Caki2 (cell line): ENCODE data around the gene MED29. TPM values are rescaled to one million over a fixed set of nuclear protein-coding genes. Genes with fewer than 3 reads are reported as not detected.
A peak's percentile ranks its signal among the peaks of the same experiment; 100 is the strongest.

Source experiments
- DNase-seq: peaks from one replicate; pipeline ENCODE4 v3.0.0-alpha.2; 2015; ENCODE audit warnings: low read depth
- in situ Hi-C: cut with HindIII; loops from 2 replicates; pipeline ENCODE4 v1.10.0; 2016; ENCODE audit warnings: low sequenced_read_pairs, low pct_unique_long_range_greater_than_20kb, mixed read lengths
- total RNA-seq: library from RNA; depleted of rRNA; stranded (reverse); fragments of >200 nt; shearing (Covaris generic); gene quantifications from 2 replicates; pipeline ENCODE4 v1.2.3, GENCODE V29; 2014; ENCODE audit warnings: low replicate concordance

The MED29 gene
- total RNA-seq, 1 experiment from 2014 or later, result 76.2 TPM

DNA sequence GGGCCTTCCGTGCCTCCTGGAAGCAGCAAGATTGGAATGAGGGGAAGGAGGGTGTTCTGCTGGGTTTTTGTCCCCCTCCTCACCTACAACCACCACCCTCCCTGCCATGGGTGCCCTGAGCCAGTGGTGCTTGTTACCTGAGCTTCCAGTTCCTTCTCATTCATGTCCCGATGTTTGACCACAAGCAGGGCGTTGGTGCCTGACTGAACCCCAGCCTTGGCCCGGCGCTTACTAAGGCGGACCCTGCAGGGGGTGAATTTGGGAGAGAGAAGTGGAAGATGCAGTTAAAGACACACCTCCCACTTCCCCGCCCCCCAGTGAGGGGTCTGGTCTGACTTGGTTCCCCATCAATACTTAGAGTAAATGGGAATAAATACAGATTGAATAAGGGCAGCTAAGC lies 4.6 kb upstream of the MED29 start:
- DNase-seq, result no peak
- in situ Hi-C loops, result no loop called here

DNA sequence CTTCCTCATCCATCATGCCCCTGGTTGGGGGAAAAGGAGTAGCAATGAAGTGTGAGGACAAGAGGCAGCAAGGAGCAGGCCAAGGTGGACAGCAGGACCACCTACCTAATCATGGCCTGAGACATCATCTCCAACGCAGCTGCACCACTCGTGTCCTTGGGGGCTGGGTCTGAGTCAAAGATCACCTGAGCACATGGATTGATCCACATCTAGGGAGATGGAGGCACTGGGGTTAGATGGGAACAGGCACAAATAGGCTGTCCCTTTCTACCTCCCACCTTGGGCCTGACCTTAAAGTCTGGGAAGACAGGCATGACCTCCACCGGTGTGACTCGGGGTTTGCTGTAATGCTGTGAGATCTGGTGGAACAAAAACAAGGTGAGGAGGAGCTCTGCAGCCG lies 2.5 kb upstream of the MED29 start:
- in situ Hi-C loops, result no loop called here
- DNase-seq, result no peak

GRCh38 chr19:39389631-39390414 lies 1.4 kb upstream of the MED29 start:
- no peak for DNase-seq
- in situ Hi-C loops, result loop anchor here (5.0 kb wide), 1 partner anchor 48 kb away; the partner anchor contains the start of gene SAMD4B

GRCh38 chr19:39390451-39390750 lies 777 bp upstream of the MED29 start:
- no peak for DNase-seq
- in situ Hi-C loops, result loop anchor here (5.0 kb wide), 1 partner anchor 48 kb away; the partner anchor contains the start of gene SAMD4B

DNA sequence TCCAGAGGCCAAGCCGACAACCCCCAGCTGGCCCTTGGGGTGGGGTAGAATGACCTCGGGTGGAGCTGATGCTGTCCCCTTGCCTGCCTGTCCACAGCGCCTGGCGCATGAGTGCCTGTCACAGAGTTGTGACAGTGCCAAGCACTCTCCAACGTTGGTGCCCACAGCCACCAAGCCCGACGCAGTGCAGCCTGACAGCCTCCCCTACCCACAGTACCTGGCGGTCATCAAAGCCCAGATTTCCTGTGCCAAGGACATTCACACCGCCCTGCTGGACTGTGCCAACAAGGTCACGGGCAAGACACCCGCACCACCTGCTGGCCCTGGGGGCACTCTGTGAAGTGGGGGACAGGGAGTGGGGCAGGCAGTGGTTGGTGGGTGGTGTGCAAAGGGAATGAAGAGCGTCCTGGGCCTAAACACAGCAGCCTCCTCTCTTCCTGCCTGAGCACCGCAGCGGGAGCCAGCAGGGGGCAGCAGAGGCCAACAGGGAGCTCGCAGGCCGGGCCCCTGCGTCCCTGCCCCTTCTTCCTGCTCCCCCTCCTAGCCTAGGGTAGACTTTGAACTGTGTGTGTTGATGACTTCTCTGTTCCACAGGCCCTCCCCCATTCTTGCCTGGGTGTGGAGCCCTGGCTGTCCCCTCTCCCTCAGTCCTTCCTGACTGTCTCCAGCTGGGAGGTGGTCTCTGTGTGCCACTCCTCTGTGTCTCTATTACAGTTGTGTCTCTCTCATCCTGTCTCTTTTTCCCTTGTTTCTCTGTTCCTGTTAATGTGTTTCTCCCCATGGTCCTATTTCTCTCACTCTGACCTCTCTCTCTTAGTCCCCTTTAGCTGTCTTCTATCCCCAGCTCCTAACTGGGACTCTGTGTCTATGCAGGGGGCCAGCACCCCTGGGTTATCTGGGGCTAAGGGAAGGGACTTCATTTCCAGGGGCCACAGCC lies 6.5 kb downstream of the MED29 start:
- peak; percentile 86 for DNase-seq
- in situ Hi-C loops, result no loop called here

DNA sequence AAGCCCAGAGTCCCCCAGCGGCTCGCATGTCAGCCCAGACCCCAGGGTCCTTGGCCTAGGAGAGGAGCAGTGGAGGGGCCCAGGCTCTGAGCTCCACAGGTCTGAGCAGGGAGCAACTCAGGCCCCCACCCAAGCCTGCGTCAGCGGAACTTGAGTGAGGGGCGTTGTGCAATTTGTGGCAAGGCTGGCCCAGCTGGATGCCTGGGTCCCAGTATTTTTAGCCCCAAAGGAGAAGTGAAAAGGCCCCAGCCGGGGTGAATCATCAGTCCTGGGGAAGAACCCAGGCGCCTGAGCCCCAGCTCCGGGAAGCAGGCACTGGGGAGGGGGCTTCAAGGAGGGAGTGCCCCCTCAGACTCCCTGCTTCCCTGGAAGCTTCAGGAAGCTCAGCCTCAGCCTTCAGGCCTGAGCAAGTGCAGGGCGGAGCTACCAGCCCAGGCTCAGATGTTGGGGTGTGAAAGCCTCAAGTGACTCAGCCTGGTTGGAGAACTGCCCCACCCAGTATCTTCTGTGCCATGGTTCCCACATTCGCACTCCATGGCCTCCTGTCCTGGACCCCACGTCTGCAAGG lies 7.2 kb downstream of the MED29 start:
- no peak for DNase-seq
- in situ Hi-C loops, result no loop called here

GRCh38 chr19:39399668-39400050 lies 8.5 kb downstream of the MED29 start:
- in situ Hi-C loops, result no loop called here
- DNase-seq, result no peak

DNA sequence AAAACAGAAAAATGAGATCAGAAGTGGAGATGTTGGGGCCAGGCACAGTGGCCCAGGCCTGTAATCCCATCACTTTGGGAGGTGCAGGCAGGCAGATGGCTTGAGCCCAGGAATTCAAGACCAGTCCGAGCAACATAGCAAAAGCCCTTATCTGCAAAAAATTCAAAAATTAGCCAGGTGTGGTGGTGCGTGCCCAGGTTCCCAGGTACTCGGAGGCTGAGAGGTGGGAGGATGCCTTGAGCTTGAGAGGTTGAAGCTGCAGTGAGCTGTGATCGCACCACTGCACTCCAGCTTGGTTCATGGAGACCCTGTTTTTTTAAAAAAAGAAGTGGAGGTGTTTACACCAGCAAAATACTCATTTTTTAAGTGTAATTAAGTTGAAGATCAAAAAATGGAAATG lies 8.9 kb downstream of the MED29 start:
- no peak for DNase-seq
- in situ Hi-C loops, result no loop called here

DNA sequence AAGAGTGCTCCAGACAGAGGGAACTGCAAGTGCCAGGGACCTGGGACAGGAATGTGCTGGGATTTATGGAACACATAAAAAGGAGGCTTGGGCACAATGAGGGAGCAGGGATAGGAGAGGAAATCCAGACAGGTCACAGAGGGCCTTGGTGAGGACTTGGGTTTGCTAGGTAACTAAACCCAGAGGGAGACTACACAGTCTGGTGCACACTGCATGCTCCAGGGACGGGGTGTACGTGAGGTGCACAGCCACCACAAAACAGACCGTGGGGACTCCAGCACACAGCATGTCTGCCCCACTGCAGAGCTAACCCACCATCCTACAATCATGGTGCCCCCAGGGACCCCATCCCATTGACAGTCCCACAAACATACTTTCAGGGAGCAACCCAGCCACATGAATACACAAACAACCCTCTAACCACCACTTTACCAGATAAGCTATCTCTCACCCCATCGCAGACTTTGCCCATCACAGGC lies 9.9 kb downstream of the MED29 start:
- DNase-seq, result no peak
- in situ Hi-C loops, result no loop called here

DNA sequence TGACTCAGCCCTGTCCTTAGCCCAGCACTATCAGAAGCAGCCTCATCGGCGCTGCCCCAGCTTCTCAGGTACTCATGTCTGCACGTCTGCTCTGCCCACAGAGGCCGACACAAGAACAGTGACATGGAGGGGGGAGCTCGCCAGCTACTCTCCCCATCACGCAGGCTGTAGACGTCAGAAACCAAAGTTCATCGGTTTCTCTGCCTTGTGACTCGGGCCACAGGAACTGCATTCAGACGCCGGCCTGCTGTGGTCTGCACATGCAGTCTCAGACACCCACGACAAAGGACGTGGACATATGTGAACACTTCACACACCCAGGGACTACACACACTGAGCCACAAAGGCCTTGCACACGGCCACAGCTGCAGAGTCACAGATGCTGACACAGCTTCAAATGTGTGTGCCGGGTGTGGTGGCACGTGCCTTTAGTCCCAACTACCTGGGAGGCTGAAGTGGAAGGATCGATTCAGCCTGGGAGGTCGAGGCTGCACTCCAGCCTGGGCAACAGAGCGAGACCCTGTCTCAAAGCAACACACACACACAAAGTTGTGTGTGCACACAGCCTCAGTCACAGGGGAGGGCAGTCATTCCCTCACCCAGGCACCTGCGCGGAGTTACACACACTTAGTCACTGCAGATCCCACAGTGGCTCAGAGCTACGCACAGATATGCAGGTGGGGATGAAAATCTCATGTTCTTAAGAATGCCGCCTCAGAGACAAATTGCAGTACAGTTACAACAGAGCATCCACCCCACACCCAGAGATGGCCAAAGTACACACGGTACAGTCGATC lies 10.6 kb downstream of the MED29 start:
- DNase-seq, result peak; percentile 82
- in situ Hi-C loops, result no loop called here

GRCh38 chr19:39402346-39403300 lies 11.4 kb downstream of the MED29 start:
- peak; percentile 82 for DNase-seq

DNA sequence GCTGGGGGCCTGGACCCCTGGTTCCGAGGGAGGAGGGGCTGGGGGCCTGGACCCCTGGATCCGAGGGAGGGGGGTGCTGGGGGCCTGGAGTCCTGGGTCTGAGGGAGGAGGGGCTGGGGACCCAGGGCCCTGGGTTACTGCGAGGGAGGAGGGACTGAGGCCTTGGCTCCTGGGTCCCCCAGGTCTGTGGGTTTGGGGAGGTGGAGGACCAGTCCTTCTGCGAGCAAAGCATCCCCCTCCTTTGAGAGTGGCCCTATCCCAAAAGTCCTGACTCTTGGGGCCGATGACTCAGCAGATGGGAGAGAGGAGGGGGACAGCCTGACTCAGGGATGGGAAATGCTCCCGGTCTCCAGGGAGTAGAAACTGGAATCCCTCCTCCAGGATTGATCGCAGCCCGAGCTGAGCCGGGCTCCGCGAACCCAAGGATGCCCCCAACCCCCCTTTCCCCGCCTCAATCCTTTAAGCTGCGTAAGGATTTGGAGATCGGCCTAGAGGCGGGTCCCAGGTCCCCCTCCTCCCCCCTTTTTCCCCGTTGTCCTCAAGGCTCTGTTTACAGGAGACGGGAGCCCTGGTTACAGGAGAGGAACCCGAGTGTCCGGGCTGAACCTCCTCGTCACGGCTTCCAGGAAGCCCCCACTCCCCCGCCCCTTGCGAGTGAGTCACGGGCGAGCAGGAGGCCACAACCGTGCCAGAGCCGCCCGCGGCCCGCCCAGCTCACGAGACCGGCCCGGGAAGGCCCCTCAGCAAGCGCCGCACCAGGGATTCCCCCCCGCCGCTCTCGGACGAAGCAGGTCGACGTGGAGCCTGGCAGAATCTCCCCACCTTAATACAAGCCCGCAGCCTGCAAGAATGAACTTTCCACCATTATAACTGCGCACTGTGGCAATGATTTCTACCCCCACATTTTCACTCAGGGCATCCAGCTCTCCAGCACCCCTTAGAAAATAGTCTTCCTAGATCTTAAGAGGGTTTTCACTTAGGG lies 12.4 kb downstream of the MED29 start:
- in situ Hi-C loops, result no loop called here
- DNase-seq, result peak; percentile 98

More at GRCh38 chr19:39402346-39403300, 11.4 kb downstream of the MED29 start:
- in situ Hi-C loops, result no loop called here

- in situ Hi-C loops, result no loop called here
- DNase-seq, result no peak
Measured at GRCh38 chr19:39405261-39405957, 14.2 kb downstream of the MED29 start.

DNA sequence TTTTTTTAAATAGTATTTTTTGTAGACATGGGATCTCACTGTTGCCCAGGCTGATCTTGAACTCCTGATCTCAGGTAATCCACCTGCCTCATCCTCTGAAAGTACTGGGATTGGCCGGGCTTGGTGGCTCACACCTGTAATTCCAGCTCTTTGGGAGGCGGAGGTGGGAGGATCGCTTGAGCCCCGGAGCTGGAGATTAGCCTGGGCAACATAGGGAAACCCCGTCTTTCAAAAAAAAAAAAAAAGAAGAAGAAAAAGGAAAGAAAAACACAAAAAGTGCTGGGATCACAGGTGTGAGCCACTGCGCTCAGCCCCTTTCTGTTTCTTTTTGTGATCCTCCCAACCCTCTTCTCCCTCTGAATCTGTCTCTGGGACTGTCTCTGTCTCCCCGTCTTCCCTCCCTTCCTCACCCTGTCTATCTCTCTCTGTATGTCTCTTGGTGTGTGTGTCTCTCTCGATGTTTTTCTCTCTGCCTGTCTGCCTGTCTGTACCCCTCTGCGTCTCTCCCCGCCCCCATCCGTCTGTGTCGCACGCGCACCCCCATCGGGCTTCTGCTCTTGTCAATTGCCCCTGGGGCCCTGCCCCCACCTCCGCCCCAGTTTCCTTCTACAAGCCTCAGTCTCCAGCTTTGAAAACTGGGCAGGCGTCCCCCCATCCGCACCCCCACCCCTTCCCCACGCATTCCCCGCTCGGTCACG lies 14.9 kb downstream of the MED29 start:
- no peak for DNase-seq
- in situ Hi-C loops, result no loop called here
